GM11168 (cell line): ENCODE results near the gene TSC1.

Experiments
- in situ Hi-C: fragments of 300-500 bp; cut with MboI; formaldehyde crosslinking; loops from one replicate; pipeline ENCODE4 v1.12.0; 2022; ENCODE audit warnings: low sequenced_read_pairs; ENCODE audit not compliant: unreplicated experiment

Gene TSC1

DNA sequence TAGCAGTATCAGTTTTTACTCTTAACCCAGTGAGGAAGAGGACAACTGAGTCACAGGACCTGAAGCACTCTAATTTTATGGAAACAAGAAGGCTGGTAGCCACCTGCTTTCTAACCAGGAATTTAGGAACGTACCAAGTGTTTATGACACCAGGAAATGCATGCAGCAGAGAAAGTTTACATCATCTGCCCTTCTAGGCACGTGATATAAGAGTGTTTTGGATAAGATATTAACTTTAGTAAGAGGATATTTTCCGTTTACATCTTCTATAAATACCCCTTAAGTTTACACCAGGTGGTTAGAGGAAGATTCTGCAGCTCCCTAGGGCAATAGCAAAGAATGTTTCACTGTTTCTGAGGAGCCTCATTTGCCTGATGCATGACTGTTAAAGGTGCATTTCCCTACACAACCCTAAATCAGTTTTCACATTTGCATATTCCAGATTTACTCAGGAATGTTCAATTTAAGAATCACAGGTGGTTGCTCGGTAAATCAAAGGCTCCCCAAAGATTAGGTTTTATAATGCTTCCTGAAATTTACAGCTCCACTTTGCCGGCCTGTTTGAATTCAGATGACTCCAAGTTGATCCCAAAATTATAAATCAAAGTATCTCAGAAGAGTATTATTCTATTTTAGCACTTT is 1.8 kb downstream of the TSC1 start:
- in situ Hi-C loops: no loop called here

- in situ Hi-C loops: no loop called here
Measured at GRCh38 chr9:132939169-132939568, 5.2 kb downstream of the TSC1 start.

DNA sequence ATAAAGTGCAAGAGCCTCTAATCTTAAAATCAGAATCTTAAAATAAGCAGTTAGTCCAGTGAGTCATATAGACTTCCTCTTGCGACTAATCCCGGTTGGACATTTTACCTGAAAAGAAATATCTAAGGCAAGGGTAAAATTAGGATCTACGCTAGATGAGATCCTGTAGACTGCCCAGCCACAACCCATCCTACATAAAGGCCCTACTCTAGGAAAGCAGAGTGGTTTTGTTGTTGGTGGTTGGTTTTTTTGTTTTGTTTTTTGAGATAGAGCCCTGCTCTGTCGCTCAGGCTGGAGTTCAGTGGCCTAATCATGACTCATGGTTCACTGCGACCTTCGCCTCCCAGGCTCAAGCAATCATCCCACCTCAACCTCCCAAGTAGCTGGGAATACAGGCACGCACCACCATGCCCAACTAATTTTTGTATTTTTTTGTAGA is 6.9 kb downstream of the TSC1 start:
- in situ Hi-C loops: no loop called here

- in situ Hi-C loops: no loop called here
Measured at GRCh38 chr9:132935026-132935425, 9.4 kb downstream of the TSC1 start.

DNA sequence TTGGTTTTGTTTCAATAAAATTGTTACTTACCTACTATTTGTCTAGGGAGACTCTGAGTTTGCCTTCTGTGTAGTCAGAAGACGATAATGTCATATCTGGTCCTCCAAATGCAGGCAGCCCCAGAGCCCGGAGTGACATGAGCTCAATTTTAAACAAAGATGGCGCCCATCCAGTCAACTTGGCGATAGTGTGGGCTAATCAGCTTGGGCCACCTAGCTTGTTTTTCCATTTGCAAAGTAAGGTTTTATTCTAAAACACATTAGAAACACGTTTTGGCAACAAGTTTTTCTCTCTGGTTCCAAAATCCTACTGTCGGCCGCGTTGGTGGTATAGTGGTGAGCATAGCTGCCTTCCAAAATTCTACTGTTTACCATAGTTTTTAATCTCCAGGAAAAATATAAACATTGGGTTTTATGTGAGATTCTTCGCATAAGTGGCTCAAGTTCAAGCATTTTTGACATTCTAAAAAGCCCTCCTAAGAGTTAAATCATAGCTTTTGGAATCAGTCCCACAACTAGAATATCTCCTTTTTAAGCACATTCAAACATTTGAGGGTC is 13.2 kb downstream of the TSC1 start:
- in situ Hi-C loops: no loop called here

DNA sequence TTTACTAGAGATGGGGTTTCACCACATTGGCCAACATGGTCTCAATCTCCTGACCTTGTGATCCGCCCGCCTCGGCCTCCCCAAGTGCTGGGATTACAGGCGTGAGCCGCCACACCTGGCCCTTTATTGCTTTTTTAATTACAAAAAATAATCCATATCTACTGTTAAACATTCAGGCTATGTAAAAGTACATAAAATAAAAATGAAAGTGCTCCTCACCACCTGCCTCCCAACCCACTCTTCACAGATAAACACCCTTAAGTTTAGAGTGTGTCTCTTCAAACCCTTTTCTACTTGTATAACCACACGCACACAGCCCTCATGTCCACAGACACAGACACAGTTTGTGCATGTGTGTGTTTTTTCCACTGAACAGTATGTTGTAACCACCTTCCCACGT is 16.7 kb downstream of the TSC1 start:
- in situ Hi-C loops: no loop called here

- in situ Hi-C loops: no loop called here
Measured at GRCh38 chr9:132923346-132923902, 21.0 kb downstream of the TSC1 start.

- in situ Hi-C loops: no loop called here
Measured at GRCh38 chr9:132919614-132920268, 24.7 kb downstream of the TSC1 start.

- in situ Hi-C loops: no loop called here
Measured at GRCh38 chr9:132914924-132915323, 29.5 kb downstream of the TSC1 start.

DNA sequence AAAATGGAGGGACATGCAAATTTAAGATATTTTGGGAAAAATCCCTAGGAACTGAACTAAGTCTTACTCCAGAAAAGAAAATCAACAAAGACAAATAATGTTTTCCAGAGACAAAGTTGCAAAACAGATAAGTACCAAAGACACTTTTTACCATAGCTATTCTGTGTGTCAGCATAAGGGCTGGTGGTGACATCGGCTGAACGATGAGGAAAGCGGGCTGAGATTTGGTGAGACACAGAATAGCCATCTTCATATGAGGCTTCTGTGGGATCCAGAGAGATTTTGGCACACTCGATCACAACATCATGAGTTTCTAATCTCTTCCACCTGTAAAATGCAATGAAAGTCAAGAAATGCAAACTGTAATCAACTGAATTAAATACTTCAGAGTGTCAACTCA is 32.3 kb downstream of the TSC1 start:
- in situ Hi-C loops: no loop called here

- in situ Hi-C loops: no loop called here
Measured at GRCh38 chr9:132910376-132910775, 34.0 kb downstream of the TSC1 start.

GRCh38 chr9:132909311-132909710 is 35.1 kb downstream of the TSC1 start:
- in situ Hi-C loops: no loop called here

GRCh38 chr9:132908635-132909034 is 35.8 kb downstream of the TSC1 start:
- in situ Hi-C loops: no loop called here

DNA sequence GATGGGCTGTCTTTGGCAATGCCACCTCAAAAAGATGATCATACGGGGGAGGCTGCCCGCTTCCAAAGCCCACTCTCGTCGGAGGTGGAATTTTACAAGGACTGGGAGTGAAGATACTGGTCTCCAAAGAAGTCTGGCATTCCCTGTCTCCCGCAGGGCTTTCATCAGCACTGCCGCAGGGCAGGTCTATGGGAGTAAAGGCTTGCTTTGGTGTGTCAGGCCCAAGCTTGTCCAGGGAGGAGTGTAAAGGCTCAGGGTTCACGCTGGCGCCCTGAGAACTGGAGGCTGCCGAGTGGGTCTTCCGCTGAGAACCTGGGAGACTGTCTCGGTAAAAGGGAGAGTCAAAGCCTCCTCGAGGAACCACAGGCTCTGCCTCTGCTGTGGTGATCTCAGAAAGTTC is 38.7 kb downstream of the TSC1 start:
- in situ Hi-C loops: no loop called here

- in situ Hi-C loops: no loop called here
Measured at GRCh38 chr9:132903574-132904492, 40.6 kb downstream of the TSC1 start.

- in situ Hi-C loops: no loop called here
Measured at GRCh38 chr9:132901858-132902831, 42.3 kb downstream of the TSC1 start.

DNA sequence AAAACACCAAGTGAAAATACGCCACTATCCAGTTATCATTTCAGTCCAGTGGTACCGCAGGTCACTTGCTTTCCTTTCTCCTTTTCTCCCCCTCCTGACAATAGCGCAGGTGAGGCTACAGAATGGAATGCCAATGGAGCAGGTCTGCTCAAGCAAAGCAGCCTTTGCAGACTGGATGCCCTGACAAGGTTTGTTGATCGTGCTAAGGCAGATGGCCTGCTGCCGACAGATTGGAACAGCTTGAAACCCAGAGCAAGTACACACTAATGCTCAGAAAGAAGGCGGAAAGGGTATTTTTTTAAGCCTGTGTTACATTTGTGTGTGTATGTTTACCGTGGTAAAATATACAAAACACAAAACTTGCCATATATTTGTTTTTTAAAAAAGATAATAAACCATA is 46.4 kb downstream of the TSC1 start:
- in situ Hi-C loops: no loop called here

DNA sequence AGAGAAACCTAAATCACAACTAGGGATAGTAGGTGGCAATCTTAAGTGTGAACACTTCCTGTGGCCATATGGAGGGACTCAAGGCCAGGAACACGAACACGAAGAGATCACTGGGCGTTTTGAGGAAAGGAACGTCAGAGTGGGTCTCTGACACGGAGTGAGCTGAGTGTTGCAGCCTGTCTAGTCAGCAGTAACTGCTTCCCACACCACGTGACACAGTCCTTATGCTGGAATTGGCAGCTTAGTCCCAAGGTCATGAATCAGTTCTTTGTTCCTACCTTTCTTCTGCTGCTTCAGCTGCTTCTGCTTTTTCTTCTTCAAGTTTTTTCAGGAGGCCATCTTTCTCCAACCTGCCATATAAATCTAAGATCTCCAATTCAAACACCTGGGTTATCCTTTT is 47.5 kb downstream of the TSC1 start:
- in situ Hi-C loops: no loop called here

DNA sequence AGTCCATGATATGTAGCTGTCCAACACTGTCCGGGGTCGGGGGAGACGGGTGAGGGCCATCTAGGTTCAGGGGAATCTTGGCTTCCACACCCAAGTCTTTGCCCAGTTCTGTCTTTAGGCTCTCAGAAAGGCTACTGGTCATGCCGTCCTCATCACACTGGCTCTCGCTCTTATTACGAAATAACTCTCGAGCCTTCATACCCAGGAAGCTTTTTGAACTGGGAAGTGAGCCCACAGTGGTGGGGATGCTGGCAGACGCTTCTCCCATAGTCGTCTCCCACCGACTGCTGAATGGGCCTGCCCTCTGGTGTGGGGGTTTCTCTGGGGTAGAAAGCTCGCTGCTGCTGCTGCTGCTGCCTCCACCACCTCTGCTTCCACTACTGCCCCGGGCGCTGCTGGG is 48.2 kb downstream of the TSC1 start:
- in situ Hi-C loops: no loop called here
